Esophagus squamous epithelium (tissue), 4 donors: Measurements from ENCODE around the gene SIPA1.
"Not testable (repeated sequence)": the region's sequence is repeated elsewhere in the genome, so short reads cannot be mapped to it uniquely, and the experiment has no call there.

ENCODE experiments used
- POLR2A ChIP-seq, 4 donors: fragments of 450-650 bp; IDR thresholded peaks; one replicate each; pipeline ENCODE4 v1.6.1; 2017; ENCODE audit warnings: antibody characterized with exemption in 4 of 4, mild to moderate bottlenecking in 4 of 4, moderate library complexity in 3 of 4
- TF ChIP-seq, protein P1 (sequence below), 6 experiments: fragments of 450-650 bp in 4 of 6; fragments of 200-600 bp in 2 of 6; sonication (generic) in 2 of 6; IDR thresholded peaks; one replicate each; pipeline ENCODE4 v1.5.1; 2016 to 2019; ENCODE audit warnings: antibody characterized with exemption in 6 of 6, mild to moderate bottlenecking in 4 of 6, moderate library complexity in 4 of 6

- TF ChIP-seq, protein P1, sequence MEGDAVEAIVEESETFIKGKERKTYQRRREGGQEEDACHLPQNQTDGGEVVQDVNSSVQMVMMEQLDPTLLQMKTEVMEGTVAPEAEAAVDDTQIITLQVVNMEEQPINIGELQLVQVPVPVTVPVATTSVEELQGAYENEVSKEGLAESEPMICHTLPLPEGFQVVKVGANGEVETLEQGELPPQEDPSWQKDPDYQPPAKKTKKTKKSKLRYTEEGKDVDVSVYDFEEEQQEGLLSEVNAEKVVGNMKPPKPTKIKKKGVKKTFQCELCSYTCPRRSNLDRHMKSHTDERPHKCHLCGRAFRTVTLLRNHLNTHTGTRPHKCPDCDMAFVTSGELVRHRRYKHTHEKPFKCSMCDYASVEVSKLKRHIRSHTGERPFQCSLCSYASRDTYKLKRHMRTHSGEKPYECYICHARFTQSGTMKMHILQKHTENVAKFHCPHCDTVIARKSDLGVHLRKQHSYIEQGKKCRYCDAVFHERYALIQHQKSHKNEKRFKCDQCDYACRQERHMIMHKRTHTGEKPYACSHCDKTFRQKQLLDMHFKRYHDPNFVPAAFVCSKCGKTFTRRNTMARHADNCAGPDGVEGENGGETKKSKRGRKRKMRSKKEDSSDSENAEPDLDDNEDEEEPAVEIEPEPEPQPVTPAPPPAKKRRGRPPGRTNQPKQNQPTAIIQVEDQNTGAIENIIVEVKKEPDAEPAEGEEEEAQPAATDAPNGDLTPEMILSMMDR (IDR thresholded peaks at IDR 0.05), result not testable (repeated sequence)
- not testable (repeated sequence) for TF ChIP-seq POLR2A (IDR thresholded peaks at IDR 0.05)
These were observed 1.3 kb downstream of the SIPA1 start for GRCh38 chr11:65639228-65639597.
